ENCODE measurements around the gene SFMBT1. TPM values are rescaled to one million over a fixed set of nuclear protein-coding genes. Genes with fewer than 3 reads are reported as not detected.

Gene SFMBT1
- total and polyA plus RNA-seq, 2 of the 8 experiments (the other 6 are each of a cell fraction or from before 2014, with no cell fraction given): 8.1 to 16.8 TPM

GRCh38 chr3:52910823-52911222 lies 135.1 kb downstream of the SFMBT1 start:
- FAIRE-seq: no peak
- H2BK120ac ChIP-seq (replicated peaks; ENCODE audit: low read depth, low read length): no peak overlapping the region
- H3K23ac ChIP-seq (ENCODE audit: insufficient read length): no peak overlapping the region
- no peak for DNase-seq (ENCODE audit: low read depth in 1 of 2, low spot score in 2 of 2)
- peaks cover 0 to 6% (median 2%) of the 10 kb centered on the region in 4 experiments; a peak in 4 of 8 replicates for H3K36me3 ChIP-seq (ENCODE audit: control insufficient read depth in 2 of 4, insufficient read depth in 4 of 4, low read length in 3 of 4)
- H3K4ac ChIP-seq (replicated peaks; ENCODE audit: insufficient read length, low read depth, low read length): no peak overlapping the region
- H3K23me2 ChIP-seq (ENCODE audit: low read depth, low read length): no peaks in the 10 kb centered on the region
- 90% methylated on average over 6 of the region's 6 CpGs; no CpG with 5 or more reads in 1 of the 2 experiments for WGBS, 2 experiments (ENCODE audit: extremely low coverage in 1 of 2, insufficient coverage in 1 of 2, insufficient read length in 1 of 2, insufficient replicate concordance in 2 of 2, low coverage in 1 of 2, low lambda C conversion rate in 2 of 2, missing lambda C conversion rate in 1 of 2)
- H3K4me1 ChIP-seq (replicated peaks in 1 of 4; ENCODE audit: control insufficient read depth in 3 of 4, insufficient read depth in 4 of 4, low read length in 3 of 4): no peaks in the 10 kb centered on the region
- no peaks in the 10 kb centered on the region for H3K27me3 ChIP-seq (replicated peaks in 1 of 4; ENCODE audit: control insufficient read depth in 3 of 4, extremely low read depth in 1 of 4, insufficient read depth in 3 of 4, low read length in 3 of 4)
- no peak overlapping the region for H2BK20ac ChIP-seq (ENCODE audit: low read length)
- H3K27ac ChIP-seq (ENCODE audit: low read depth, low read length): no peak overlapping the region
- no peaks in the 10 kb centered on the region for H3K79me1 ChIP-seq (ENCODE audit: low read depth, low read length)
- no peak overlapping the region for H2BK15ac ChIP-seq (ENCODE audit: low read length)
- no peak overlapping the region for H3K14ac ChIP-seq (ENCODE audit: insufficient read length)
- H2BK5ac ChIP-seq (ENCODE audit: low read depth, low read length): no peak overlapping the region
- POLR2A ChIA-PET (ENCODE audit: partially characterized antibody): interaction anchor here (1.2 kb wide), 1 partner anchor 25 kb away, joined by 3 read pairs; no protein-coding TSS in a partner anchor
- no peak overlapping the region for H2BK12ac ChIP-seq (ENCODE audit: low read depth, low read length)
- H3K4me3 ChIP-seq (ENCODE audit: extremely low read depth in 1 of 4, insufficient read depth in 2 of 4, low read depth in 3 of 4, low read length in 4 of 4): no peak overlapping the region
- peaks cover 0 to 3% of the 10 kb centered on the region in 2 experiments for H4K20me1 ChIP-seq (replicated peaks in 1 of 2; ENCODE audit: control insufficient read depth in 1 of 2, insufficient read depth in 2 of 2, low read length in 2 of 2)
- no peak overlapping the region for H2AFZ ChIP-seq (ENCODE audit: low read length)
- H4K91ac ChIP-seq (replicated peaks; ENCODE audit: insufficient read length, low read length): no peak overlapping the region
- H4K8ac ChIP-seq (ENCODE audit: extremely low read depth, insufficient read depth, low read length): no peak overlapping the region
- H4K5ac ChIP-seq (ENCODE audit: insufficient read length, low read depth, low read length): no peak overlapping the region
- CTCF ChIA-PET (ENCODE audit: partially characterized antibody): interaction anchor here (0.9 to 2.9 kb wide), 3 partner anchors 13 to 60 kb away, joined by 3 to 8 read pairs (median 5); no protein-coding TSS in a partner anchor
- no peak overlapping the region for H3K18ac ChIP-seq (ENCODE audit: extremely low read depth, low read length)
- H3K4me2 ChIP-seq (ENCODE audit: insufficient read depth in 1 of 2, low read depth in 2 of 2, low read length in 2 of 2): no peak overlapping the region
- H3K79me2 ChIP-seq (ENCODE audit: control insufficient read depth in 1 of 2, insufficient read depth in 2 of 2, low read length in 2 of 2): no peaks in the 10 kb centered on the region
- H3K56ac ChIP-seq (replicated peaks; ENCODE audit: insufficient read length, low read depth, low read length): no peak overlapping the region
- H2AK5ac ChIP-seq (ENCODE audit: low read depth, low read length): no peak overlapping the region
- H3K9me3 ChIP-seq (ENCODE audit: insufficient read depth in 2 of 2, low read depth in 1 of 2, low read length in 1 of 2): no peaks in the 10 kb centered on the region
- no peak overlapping the region for H3K9ac ChIP-seq (replicated peaks in 1 of 4; ENCODE audit: extremely low read depth in 1 of 4, low read depth in 3 of 4, low read length in 3 of 4)
- TF ChIP-seq CEBPB (IDR thresholded peaks at IDR 0.05; ENCODE audit: low read depth, low read length) (no peak), SRF (IDR thresholded peaks at IDR 0.05; ENCODE audit: low read depth, low read length) (no peak), JUND (IDR thresholded peaks at IDR 0.05; ENCODE audit: low read length) (no peak), POLR2A (IDR thresholded peaks at IDR 0.05; ENCODE audit: control extremely low read depth in 1 of 2, low read depth in 2 of 2, low read length in 2 of 2) (no peak), CHD2 (IDR thresholded peaks at IDR 0.05; ENCODE audit: low read length) (no peak), SIX5 (IDR thresholded peaks at IDR 0.05; ENCODE audit: low read depth, low read length) (no peak), SP4 (IDR thresholded peaks at IDR 0.05; ENCODE audit: low read length) (no peak), EP300 (IDR thresholded peaks at IDR 0.05; ENCODE audit: borderline replicate concordance in 1 of 2, low read depth in 2 of 2, low read length in 2 of 2) (no peak), CBX5 (IDR thresholded peaks at IDR 0.05; ENCODE audit: low read depth, low read length) (no peak), ASH2L (IDR thresholded peaks at IDR 0.05; ENCODE audit: low read length) (no peak), HDAC2 (IDR thresholded peaks at IDR 0.05; ENCODE audit: borderline replicate concordance in 1 of 2, low read depth in 2 of 2, low read length in 2 of 2) (no peak), CTCF (IDR thresholded peaks at IDR 0.05; ENCODE audit: control extremely low read depth in 1 of 3, insufficient read depth in 1 of 3, low read depth in 1 of 3, low read length in 3 of 3) (no peak)
